HPDE6-E6E7 (cell line): ENCODE measurements around the gene POP5.
"Not testable (repeated sequence)": the region's sequence is repeated elsewhere in the genome, so short reads cannot be mapped to it uniquely, and the experiment has no call there.

Experiments used
- DNase-seq: peaks from one replicate; pipeline ENCODE4 v3.0.0; 2011; ENCODE audit warnings: missing footprints; ENCODE audit errors: extremely low spot score

The POP5 gene, protein sequence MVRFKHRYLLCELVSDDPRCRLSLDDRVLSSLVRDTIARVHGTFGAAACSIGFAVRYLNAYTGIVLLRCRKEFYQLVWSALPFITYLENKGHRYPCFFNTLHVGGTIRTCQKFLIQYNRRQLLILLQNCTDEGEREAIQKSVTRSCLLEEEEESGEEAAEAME

DNA sequence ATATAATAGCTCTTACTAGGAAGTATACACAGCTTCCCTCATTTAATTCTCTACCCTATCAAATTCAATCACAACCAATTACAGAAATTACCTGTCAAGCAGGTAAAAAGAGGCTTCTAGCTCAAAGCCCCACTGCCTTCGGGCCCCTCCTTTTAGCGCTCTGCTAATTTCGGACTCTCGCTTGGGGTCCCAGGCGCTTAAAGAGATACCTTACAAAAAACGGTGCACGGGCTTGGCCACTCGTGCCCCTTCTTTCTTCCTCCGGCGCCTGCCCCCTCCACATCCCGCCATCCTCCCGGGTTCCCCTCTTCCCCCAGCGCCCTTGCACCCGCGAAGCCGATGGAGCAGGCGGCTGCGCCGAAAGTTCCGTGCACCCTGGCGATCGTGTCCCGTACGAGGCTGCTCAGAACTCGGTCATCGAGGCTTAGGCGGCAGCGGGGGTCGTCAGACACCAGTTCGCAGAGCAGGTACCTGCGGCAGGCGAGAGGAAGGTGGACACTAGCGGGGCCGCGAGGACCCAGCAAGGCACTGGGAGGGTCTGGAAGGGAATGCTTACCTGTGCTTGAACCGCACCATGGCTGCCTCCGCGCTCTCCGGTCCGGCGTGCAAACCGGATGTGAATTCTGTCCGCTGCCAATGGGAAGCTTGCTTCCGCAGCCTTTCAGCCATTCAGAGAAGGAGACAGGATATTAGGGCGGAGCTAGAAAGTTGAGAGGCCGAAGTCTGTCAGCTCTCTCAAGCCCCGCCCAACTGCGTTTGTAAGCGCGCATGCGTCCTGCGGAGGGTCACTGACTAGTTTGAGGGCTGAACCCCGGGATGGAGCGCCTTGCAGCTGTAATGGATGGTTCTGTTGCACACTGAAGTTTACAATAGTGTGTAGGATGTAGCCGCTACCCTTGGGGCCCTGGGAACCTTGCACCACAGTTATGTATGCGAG, at the start of gene POP5:
Gene POP5, minus strand, starts transcription at position 616 of the 937 bp plus-strand sequence. Its CDS starts 40 bp downstream, at position 576.
- peak; percentile 92 for DNase-seq

DNA sequence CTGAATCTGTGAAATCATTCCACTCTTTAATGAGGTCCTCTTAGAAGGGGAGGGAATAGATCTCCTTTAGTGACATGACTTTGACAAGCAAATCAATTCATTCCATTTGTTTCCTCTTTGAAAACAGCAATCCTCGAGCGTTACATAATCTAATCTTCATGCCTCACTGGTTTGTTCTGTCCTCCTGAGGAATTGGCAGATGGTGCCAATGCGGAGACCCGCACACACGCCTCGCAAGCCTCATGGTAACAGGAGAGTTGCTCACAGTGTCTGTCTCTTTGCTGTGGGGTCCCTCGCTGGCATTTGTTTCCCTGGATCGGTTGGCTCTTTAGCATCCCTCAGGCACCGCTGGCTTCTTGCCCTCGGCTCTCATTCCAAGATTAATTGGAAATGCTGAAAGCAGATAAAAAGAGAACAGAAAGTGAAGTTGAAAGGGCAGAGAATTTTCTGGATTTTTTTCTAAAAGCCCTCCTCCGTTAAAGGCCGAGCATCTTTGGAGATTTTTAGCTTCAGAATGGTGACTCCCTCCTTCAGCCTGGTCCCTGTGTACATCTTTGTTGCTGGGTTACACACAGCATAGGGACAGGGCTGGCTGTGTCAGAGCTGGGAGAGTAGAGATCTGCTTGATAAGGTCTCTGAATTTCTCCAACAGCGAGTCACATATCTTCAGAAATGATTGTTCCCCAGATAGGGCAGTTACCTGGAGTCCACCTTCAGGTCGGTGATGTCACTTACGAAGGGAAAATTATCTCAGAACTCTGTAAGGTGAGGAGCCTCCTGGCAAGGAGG, 49.1 kb upstream of the POP5 start:
- no peak for DNase-seq

DNA sequence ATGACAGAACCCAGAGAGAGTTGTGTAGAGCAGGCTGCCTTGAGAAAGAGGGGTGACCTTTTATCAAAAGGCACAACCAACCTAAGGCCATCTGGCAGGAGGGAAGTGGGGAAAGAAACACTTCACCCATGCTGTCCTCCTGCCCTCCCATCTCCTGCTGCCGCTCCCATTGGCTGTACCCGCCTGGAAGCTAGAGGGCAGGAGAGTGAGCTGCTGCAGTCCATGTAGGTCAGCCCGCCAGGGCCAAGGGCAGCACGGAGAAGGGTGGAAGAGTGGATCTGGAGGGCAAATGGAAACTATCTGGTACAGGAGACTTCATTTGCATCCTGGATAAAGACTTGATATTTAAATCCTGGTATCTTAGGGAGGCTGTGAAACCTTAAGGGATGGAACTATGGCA, 47.7 kb upstream of the POP5 start:
- DNase-seq: no peak

DNA sequence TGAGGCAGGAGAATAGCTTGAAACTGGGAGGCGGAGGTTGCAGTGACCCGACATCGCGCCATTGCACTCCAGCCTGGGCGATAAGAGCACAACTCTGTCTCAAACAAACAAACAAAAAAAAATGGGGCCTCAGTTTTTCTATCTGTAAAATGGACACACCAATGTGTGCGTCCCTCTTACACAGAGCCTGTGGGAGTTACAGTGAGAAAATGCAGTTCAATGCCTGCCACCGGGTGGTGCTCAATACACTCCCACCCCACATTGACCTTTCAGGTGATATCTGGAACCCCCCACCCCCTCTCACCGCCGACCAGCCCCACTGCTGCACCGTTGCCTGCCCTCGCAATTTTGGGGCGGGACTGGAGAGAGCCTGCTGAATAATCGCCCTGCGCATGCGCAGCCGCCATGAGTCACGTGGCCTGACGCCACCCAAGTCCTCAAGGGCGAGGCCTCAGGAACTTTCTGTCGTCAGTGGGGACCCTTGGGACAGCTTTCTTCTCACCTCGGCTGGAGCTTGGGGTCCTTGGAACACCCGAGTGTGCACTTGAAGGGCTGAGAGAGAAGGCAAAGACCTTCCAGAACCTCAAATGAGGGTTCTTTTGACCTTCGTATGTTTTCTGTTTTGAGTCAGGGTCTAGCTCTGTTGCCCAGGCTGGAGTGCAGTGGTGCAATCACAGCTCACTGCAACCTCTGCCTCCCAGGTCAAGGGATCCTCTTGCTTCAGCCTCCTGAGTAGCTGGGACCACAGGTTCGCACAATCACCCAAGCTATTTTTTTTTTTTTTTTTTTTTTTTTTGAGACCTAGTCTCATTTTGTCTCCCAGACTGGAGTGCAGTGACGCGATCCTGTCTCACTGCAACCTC, 44.6 kb upstream of the POP5 start:
- DNase-seq: no peak

DNA sequence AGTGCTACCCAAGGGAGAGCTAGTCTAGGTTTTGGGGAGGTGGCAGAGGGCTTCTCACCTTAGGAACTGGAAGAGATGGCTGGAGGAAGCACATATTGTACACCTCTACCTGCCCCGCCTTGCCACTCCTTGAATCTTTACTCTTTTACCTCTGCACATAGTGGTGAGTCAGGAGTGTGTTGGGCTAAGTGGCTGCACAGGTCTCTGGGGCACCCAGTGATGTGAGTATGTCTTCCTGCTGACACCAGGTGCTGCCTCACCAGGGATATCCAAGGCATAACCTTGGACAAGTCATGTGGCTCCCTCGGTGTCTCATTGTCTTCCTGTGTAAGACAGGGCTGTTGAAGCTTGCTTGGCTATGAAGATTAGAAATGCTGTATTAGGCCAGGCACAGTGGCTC, 39.4 kb upstream of the POP5 start:
- DNase-seq: peak; percentile 87

DNA sequence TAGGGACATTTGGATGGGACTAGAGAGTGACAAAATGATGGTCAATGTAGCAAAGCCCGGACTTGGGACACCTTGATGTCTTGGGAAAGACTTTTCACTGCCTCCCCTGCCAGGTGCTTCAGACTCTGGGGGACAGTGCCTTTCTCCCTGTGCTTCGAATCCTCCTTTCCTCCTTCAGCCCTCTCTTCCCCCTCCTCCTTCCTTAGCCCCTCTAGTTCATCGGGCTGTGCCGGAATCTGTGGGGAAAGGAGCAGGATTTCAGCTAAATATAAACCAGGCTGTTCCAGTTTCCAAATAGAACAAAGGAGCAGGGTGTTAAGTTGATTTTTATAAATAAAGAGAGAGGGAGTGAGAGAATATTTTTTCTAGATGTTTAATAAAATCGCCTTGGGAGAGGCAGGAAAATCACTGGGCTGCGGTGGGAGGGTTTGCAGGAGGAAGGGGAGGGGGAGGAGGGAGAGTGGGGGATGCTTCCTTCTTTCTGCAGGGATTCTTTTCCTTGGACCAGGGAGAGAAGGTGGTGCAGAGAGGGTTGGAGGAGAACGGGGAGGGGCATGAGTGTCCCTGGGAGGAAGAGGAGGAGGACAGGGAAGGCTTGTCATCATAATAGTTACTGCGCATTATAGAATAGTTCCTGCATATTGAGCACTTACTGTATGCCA, 37.9 kb upstream of the POP5 start:
- no peak for DNase-seq

DNA sequence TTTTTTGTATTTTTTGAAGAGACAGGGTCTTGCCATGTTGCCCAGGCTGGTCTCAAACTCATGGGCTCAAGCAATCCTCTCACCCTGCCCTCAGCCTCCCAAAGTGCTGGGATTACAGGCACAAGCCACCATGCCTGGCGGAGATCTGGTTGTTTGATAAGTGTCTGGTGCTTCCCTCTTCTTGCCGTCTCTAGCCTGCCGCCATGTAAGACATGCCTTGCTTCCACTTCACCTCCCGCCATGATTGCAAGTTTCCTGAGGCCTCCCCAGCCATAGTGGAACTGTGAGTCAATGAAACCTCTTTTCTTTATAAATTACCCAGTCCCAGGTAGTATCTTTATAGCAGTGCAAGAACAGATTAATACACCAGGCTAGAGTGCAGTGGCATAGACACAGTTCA, 36.6 kb upstream of the POP5 start:
- not testable (repeated sequence) for DNase-seq

DNA sequence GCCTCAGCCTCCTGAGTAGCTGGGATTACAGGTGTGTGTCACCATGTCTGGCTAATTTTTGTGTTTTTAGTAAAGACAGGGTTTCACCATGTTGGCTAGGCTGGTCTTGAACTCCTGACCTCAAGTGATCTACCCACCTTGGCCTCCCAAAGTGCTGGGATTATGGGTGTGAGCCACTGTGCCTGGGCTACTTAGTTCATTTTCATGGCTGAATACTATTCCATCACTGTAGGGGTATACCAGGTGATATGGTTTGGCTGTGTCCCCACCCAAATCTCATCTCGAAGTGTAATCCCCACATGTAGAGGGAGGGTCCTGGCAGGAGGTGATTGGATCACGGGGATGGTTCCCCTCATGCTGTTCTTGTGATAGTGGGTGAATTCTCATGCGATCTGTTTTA, 36.0 kb upstream of the POP5 start:
- not testable (repeated sequence) for DNase-seq

DNA sequence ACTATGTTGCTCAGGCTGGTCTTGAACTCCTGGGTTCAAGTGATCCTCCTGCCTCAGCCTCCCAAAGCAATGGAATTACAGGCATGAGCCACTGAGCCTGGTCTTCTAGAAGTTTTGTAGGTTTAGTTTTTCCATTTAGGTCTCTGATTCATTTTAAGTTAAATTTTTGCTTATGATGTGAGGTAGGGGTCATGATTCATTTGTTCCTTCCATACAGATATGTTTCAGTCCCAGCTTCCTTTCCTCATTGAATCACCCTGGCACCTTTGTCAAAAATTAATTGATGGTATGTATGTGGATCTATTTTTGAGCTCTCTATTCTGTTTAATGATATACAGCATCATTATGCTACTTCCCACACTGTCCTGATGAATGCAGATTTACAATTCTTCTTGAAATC, 33.6 kb upstream of the POP5 start:
- no peak for DNase-seq

DNA sequence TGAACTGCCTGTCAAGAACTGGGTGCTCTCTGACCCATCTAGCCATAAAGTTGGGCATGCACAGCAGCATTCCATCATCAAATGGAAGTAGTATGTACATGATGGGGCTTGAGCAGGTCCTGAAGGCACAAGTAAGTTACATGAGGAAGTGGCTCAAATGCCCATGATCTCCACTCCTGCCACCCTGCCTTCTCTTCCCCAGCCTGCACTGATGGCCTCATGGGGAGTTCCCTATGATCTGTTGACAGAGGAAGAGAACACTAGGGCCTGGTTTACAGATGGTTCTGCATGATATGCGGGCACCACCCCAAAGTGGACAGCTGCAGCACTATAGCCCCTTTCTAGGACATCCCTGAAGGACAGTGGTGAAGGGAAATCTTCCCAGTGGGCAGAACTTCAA, 30.3 kb upstream of the POP5 start:
- not testable (repeated sequence) for DNase-seq

DNA sequence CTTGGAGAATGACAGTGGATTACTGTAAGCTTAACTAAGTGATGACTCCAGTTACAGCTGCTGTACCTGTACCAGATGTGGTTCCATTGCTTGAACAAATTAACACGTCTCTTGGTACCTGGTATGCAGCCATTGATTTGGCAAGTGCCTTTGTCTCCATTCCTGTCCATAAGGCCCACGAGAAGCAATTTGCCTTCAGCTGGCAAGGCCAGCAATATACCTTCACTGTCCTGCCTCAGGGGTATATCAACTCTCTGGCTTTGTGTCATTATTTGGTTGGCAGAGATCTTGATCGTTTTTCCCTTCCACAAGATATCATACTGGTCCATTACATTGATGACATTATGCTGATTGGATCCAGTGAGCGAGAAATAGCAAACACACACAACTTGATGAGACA, 29.4 kb upstream of the POP5 start:
- DNase-seq: no peak

DNA sequence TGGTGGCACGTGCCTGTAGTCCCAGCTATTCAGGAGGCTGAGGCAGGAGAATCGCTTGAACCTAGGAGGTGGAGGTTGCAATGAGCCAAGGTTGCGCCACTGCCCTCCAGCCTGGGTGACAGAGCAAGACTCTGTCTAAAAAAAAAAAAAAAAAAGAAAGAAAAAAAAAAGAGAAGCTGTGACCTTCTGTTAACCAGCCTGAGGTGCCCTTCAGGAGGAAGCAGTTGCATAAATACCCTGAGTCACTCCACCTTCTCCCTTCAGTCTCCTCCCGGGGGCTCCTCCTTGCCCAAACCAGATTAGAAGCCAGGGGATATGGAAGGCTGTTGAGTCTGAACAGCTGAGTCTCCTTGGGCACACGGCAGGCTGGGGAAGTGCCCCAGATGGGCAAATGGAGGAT, 21.2 kb upstream of the POP5 start:
- peak; percentile 46 for DNase-seq

DNA sequence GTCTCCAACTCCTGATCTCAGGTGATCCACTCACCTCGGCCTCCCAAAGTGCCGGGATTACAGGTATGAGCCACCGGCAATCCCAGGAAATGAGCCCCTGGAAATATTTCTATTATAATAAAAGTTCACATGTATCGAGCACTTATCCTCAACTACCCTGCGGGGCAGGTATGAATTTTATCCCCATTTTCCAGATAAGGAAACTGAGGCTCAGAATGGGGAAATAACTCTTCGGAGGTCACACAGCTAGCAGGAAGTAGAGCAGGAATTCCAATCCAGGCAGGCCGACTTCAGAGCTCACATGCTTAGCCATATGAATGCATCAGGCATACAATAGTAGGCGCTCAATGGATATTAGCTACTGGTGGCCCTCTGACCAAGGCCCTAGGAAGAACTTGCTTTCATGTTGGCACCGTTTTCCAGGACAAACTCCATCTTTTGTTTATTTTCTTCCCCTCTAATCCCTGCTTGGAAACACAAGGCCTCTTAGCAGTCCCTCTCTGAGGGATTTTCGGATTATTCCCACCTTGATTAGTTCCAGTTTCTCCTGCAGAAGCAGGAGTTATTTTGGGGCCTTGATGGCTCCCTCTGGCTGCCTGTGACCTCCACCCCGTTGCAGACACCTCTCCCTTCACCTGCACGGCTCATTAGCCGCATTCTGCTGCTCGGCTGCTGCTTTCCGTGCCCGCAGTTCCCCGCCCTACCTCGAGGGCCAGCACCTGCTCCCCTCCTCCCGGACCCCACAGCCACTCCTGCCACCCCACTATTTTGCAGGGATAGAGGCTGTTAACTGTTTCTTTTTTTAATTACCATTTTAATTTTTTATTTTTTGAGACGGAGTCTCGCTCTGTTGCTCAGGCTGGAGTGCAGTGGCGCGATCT, 18.7 kb upstream of the POP5 start:
- no peak for DNase-seq

DNA sequence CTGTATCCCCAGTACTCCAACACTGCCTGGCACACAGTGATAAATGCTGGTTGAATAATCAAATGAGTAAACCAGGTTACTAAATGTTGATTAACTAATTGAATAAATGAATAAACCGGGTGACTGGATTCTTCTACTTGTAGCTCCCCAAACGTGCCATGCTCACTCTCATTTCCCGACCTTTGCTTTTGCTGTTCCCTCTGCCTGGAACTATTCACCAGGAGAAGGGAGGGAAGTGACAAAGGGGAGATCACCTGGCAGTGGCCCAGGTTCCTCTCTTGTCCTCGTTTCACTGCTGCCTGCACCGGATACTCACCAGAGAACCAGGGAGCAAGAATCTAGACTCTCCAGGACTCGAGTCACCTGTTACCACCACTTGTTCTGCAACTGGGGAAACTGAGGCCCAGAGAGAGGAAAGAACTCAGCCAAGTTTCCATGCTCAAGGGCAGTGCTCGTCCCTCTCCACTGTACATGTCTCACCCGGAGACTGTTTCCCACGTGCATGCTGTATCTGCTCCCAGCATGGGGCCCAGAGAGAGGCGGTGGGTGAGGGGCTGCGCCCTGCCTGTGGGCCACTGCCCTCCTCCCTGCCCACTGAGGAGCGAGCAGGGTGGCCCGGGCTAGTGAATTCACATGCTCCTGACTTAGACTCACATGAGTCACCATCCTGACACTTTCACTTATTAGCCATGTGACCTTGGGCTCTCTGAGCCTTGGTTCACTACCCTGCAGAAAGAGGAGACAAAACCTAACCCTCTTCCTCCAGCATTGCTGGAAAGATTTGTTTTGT, 17.7 kb upstream of the POP5 start:
- DNase-seq: peak; percentile 74

DNA sequence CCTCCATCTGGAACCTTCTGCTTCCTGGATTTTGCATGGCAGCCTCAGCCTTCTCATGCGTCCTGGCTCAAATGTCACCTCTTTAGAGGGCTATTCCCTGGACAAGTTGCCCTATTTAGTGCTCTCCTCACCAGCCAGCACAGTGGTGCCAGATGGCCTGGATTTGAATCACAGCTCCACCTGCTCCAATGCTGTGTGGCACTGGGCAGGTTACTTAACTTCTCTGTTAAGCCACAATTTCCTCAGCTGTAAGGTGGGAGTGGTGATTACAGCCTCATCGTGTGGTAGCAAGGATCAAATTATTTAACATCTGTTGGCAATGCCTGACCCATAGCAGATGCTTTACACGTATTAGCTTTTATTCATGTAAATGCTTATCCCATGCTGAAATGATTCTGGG, 16.7 kb upstream of the POP5 start:
- DNase-seq: no peak

DNA sequence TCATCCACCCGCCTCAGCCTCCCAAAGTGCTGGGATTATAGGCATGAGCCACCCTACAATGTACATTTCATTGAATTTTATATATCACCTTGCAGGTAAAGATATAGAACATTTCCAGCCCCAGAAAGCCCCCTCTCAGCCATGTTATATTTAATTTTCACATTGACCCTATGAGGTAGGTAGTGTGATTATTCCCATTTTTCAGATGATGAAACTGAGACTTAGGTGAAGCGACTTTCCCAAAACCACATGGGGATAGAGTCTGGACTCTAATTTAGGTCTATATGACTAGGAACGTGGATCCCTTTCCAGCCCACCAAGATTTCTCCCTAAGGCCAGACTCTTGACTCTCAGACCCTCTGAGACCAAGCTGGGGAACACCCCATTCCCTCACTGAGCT, 15.7 kb upstream of the POP5 start:
- DNase-seq: no peak

DNA sequence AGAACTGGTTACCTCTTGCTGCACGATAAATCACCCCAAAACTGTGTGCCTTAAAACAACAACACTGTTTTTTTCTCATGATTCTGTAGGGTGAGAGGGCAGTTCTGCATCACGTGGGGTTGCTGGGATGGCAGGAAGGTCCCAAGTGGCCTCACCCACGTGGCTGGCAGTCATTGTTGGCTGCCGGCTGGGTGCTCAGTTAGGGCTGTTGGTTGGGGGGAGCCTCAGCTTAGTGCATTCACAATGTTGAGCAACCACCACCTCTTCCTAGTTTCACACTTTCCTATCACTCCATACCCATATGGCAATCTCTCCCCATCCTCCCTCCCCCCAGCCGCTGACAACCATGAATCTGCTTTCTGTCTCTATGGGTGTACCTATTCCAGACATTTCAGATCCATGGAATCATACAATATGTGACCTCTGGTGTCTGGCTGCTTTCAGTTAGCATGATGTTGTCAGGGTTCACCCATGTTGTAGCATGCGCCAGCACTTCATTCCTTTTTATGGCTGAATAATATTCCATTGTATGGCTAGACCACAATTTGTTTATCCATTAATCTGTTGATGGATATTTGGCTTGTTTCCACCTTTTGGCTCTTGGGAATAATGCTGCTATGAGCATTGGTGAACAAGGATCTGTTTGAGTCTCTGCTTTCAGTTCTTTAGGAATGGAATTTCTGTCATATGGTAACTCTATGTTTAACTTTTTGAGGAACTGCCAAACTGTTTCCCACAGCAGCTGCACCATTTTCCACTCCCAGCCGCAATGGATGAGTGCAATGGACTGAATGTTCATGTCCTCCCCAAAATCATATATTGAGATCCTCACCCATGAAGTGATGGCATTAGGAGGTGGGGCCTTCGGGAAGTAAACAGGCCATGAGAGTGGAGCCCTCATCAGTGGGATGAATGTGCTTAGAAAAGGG, 11.2 kb upstream of the POP5 start:
- DNase-seq: no peak
